Vagina (tissue), 2 donors: Measurements from ENCODE around the gene SPINK8. TPM values are rescaled to one million over a fixed set of nuclear protein-coding genes. Genes with fewer than 3 reads are reported as not detected.
"Not testable (repeated sequence)": the region's sequence is repeated elsewhere in the genome, so short reads cannot be mapped to it uniquely, and the experiment has no call there.

Experiments used
- DNase-seq, 2 donors: peaks; one replicate each; pipeline ENCODE4 v3.0.0-alpha.2; 2017; ENCODE audit errors: extremely low spot score in 2 of 2
- H3K27ac ChIP-seq: fragments of 200-600 bp; sonication (generic); one replicate; pipeline ENCODE4 v1.5.1; 2019
- H3K27me3 ChIP-seq: fragments of 200-600 bp; sonication (generic); one replicate; pipeline ENCODE4 v1.5.1; 2019
- H3K36me3 ChIP-seq, 2 donors: fragments of 200-600 bp; sonication (generic); one replicate each; pipeline ENCODE4 v1.5.1; 2017 to 2019
- H3K4me1 ChIP-seq: fragments of 200-600 bp; sonication (generic); one replicate; pipeline ENCODE4 v1.5.1; 2019
- H3K4me3 ChIP-seq, 2 donors: fragments of 200-600 bp; sonication (generic); 1 replicate in 1 of 2; 2 replicates in 1 of 2; pipeline ENCODE4 v1.5.1; 2016 to 2019
- H3K9me3 ChIP-seq: fragments of 200-600 bp; sonication (generic); one replicate; pipeline ENCODE4 v1.5.1; 2019
- CTCF ChIP-seq, 3 experiments: fragments of 450-650 bp in 2 of 3; fragments of 200-600 bp in 1 of 3; sonication (generic) in 1 of 3; IDR thresholded peaks; one replicate each; pipeline ENCODE4 v1.5.1; 2017 to 2019; ENCODE audit warnings: antibody characterized with exemption in 3 of 3, mild to moderate bottlenecking in 2 of 3, moderate library complexity in 2 of 3
- POLR2A ChIP-seq, 2 donors: fragments of 450-650 bp; IDR thresholded peaks; one replicate each; pipeline ENCODE4 v1.6.1; 2017; ENCODE audit warnings: antibody characterized with exemption in 2 of 2, mild to moderate bottlenecking in 2 of 2, moderate library complexity in 2 of 2
- POLR2AphosphoS5 ChIP-seq, 2 donors: sonication (generic); formaldehyde crosslinking; IDR thresholded peaks; one replicate each; pipeline ENCODE4 v1.9.0; 2017; ENCODE audit warnings: antibody characterized with exemption in 2 of 2, mild to moderate bottlenecking in 2 of 2, low read depth in 1 of 2; ENCODE audit not compliant: insufficient read depth in 1 of 2
- intact Hi-C: fragments of 100-400 bp; cut with DNase I; formaldehyde crosslinking; loops from one replicate; pipeline ENCODE4 v1.15.1; 2023
- total RNA-seq: library from RNA; depleted of rRNA; stranded (reverse); fragments of >200 nt; gene quantifications from one replicate; pipeline ENCODE4 v1.2.3, GENCODE V29; 2016

The SPINK8 gene
- not detected for total RNA-seq

- DNase-seq, H3K27ac ChIP-seq, H3K36me3 ChIP-seq, H3K27me3 ChIP-seq, H3K9me3 ChIP-seq, intact Hi-C loops, H3K4me1 ChIP-seq, H3K4me3 ChIP-seq: not testable (repeated sequence)
Observed at GRCh38 chr3:48333346-48334245, at the start of gene SPINK8. SPINK8 (minus strand) TSS chr3:48333661; CDS start chr3:48328341, 5,320 bp downstream.

DNA sequence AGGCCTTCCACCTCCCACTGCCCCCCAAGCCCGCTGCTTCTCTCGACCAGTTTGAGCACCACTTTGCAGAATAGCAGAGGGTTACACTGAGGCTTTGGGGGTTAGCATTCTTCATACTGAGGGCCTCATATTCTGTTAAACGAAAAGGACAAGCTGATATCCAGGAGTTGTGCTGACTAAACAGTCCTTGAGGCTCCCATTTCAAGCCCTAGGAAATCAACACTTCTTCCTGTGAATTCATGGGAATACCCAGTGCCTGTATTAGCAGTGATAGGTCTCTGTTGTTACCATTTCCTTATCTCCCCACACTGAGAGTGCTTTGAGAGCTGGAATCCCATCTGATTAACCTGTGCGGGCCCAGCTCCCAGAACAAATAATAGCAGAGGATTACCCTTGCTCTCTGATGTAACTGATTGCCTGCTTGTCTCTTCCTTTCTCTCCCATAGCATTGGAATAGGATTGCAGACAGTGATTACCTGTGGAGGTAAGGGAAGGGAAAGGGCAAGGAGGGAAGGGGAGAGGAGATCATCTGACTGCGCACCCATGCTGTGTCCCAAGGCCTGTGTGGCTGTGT lies 39.5 kb upstream of the SPINK8 start:
- Histone ChIP-seq H3K9me3 (no peaks in the 10 kb centered on the region), H3K4me3 (no peak overlapping the region), H3K4me1 (no peaks in the 10 kb centered on the region), H3K27ac (no peak overlapping the region), H3K36me3 (no peaks in the 10 kb centered on the region), H3K27me3 (no peaks in the 10 kb centered on the region)
- intact Hi-C loops: no loop called here
- no peak for DNase-seq
- TF ChIP-seq POLR2A (IDR thresholded peaks at IDR 0.05) (no peak), CTCF (IDR thresholded peaks at IDR 0.05) (no peak), POLR2AphosphoS5 (IDR thresholded peaks at IDR 0.05; ENCODE audit: insufficient read depth in 1 of 2, low read depth in 1 of 2) (no peak)

GRCh38 chr3:48372377-48372770 lies 38.9 kb upstream of the SPINK8 start:
- H3K4me3 ChIP-seq: no peak overlapping the region
- no peaks in the 10 kb centered on the region for H3K36me3 ChIP-seq
- TF ChIP-seq POLR2A (IDR thresholded peaks at IDR 0.05) (no peak), POLR2AphosphoS5 (IDR thresholded peaks at IDR 0.05; ENCODE audit: insufficient read depth in 1 of 2, low read depth in 1 of 2) (no peak), CTCF (IDR thresholded peaks at IDR 0.05) (no peak)
- intact Hi-C loops: no loop called here
- H3K27ac ChIP-seq: no peak overlapping the region
- H3K27me3 ChIP-seq: no peaks in the 10 kb centered on the region
- no peaks in the 10 kb centered on the region for H3K9me3 ChIP-seq
- DNase-seq: no peak
- no peaks in the 10 kb centered on the region for H3K4me1 ChIP-seq

DNA sequence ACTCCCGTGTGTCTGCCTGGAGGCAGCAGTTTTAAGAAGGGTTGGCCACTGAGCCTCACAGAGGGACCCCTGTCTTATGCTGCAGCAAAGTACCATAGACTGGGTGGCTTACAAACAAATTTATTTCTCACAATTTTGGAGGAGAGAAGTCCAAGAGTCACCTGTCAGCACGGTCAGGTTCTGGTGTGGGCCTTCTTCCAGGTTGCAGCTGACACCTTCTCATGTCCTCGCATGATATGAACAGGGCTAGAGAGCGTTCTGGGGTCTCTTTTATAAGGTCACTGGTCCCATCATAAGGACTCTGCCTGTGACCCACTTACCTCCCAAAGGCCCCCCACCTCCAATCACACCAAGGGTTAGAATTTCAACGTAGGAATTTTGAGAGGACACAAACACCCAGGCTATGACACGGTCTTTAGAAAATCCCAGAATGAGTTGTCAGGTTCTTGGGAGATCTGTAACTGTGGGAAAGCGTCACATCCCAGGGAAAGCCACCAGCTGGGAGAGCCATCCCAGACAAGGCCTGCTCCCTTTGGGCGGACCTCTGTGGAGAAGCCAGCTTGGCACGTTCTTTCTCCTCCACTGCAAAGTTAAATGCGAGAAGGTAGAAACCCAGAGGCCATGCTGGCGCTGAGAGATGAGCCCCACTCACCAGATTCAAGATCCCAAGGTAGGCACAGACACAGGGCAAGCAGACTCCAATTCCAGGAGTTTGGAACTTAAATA lies 38.4 kb upstream of the SPINK8 start, which contains the start of gene FBXW12:
FBXW12 (plus strand) TSS at position 569 of the 726 bp plus-strand sequence. CDS start 549 bp downstream, outside the sequence.
- Histone ChIP-seq H3K9me3 (no peaks in the 10 kb centered on the region), H3K4me1 (no peaks in the 10 kb centered on the region), H3K27me3 (no peaks in the 10 kb centered on the region), H3K4me3 (no peak within 1 kb of the TSS), H3K36me3 (no peaks in the 10 kb centered on the region), H3K27ac (no peak within 1 kb of the TSS)
- DNase-seq: no peak
- intact Hi-C loops: no loop called here
- TF ChIP-seq POLR2AphosphoS5 (IDR thresholded peaks at IDR 0.05; ENCODE audit: insufficient read depth in 1 of 2, low read depth in 1 of 2): no peak
- no peak for TF ChIP-seq POLR2A (IDR thresholded peaks at IDR 0.05)
- TF ChIP-seq CTCF (IDR thresholded peaks at IDR 0.05): no peak

GRCh38 chr3:48370333-48370713 lies 36.9 kb upstream of the SPINK8 start:
- Histone ChIP-seq H3K4me3 (no peak overlapping the region), H3K27ac (no peak overlapping the region), H3K9me3 (no peaks in the 10 kb centered on the region), H3K4me1 (no peaks in the 10 kb centered on the region), H3K36me3 (no peaks in the 10 kb centered on the region), H3K27me3 (no peaks in the 10 kb centered on the region)
- no peak for TF ChIP-seq CTCF (IDR thresholded peaks at IDR 0.05)
- no peak for TF ChIP-seq POLR2A (IDR thresholded peaks at IDR 0.05)
- no peak for TF ChIP-seq POLR2AphosphoS5 (IDR thresholded peaks at IDR 0.05; ENCODE audit: insufficient read depth in 1 of 2, low read depth in 1 of 2)
- intact Hi-C loops: no loop called here
- no peak for DNase-seq
